Endodermal cell (in vitro differentiated cells): ENCODE results near the gene LSP1. TPM values are rescaled to one million over a fixed set of nuclear protein-coding genes. Genes with fewer than 3 reads are reported as not detected.

ENCODE experiments used
- DNase-seq: peaks from one replicate; pipeline ENCODE4 v3.0.0-alpha.2; 2017
- H3K27ac ChIP-seq: 2 replicates; pipeline ENCODE4 v1.5.1; 2013; ENCODE audit warnings: mild to moderate bottlenecking, low read depth, low read length, moderate library complexity
- H3K27me3 ChIP-seq: 2 replicates; pipeline ENCODE4 v1.6.1; 2013; ENCODE audit warnings: mild to moderate bottlenecking, low read length, moderate library complexity; ENCODE audit not compliant: insufficient read depth, control insufficient read depth, poor library complexity, severe bottlenecking
- H3K36me3 ChIP-seq: 2 replicates; pipeline ENCODE4 v1.7.0; 2013; ENCODE audit warnings: mild to moderate bottlenecking, low read length, moderate library complexity; ENCODE audit not compliant: control insufficient read depth, insufficient read depth
- H3K4me1 ChIP-seq: one replicate; pipeline ENCODE4 v1.7.0; 2013; ENCODE audit warnings: low read length; ENCODE audit not compliant: control insufficient read depth, insufficient read depth
- H3K4me3 ChIP-seq: 2 replicates; pipeline ENCODE4 v1.5.1; 2013; ENCODE audit warnings: mild to moderate bottlenecking, low read length, moderate library complexity
- H3K9ac ChIP-seq: 2 replicates; pipeline ENCODE4 v1.6.1; 2013; ENCODE audit warnings: mild to moderate bottlenecking, low read length, moderate library complexity; ENCODE audit not compliant: poor library complexity, severe bottlenecking; ENCODE audit errors: extremely low read depth
- H3K9me3 ChIP-seq: 2 replicates; pipeline ENCODE4 v1.6.1; 2013; ENCODE audit warnings: mild to moderate bottlenecking, low read length, moderate library complexity; ENCODE audit not compliant: control insufficient read depth
- H3K27ac Mint-ChIP-seq: 2 replicates; pipeline ENCODE4 v1.8.0; 2020; ENCODE audit warnings: mixed read lengths
- H3K27me3 Mint-ChIP-seq: 2 replicates; pipeline ENCODE4 v1.8.0; 2021; ENCODE audit warnings: mild to moderate bottlenecking, mixed read lengths; ENCODE audit not compliant: insufficient read depth
- H3K36me3 Mint-ChIP-seq: 2 replicates; pipeline ENCODE4 v1.8.0; 2020; ENCODE audit warnings: low read depth, mixed read lengths
- H3K4me1 Mint-ChIP-seq: 2 replicates; pipeline ENCODE4 v1.8.0; 2020; ENCODE audit warnings: mixed read lengths
- H3K4me3 Mint-ChIP-seq: 2 replicates; pipeline ENCODE4 v1.8.0; 2020; ENCODE audit warnings: mild to moderate bottlenecking, moderate library complexity, mixed read lengths
- H3K9me3 Mint-ChIP-seq: 2 replicates; pipeline ENCODE4 v1.8.0; 2020; ENCODE audit warnings: mild to moderate bottlenecking, mixed read lengths
- CTCF ChIP-seq: fragments of 200-600 bp; sonication (generic); conservative IDR thresholded peaks from 2 replicates; pipeline ENCODE4 v1.5.0; 2021; ENCODE audit warnings: antibody characterized with exemption, mild to moderate bottlenecking
- WGBS, 2 experiments: methylation state at CpG; one replicate each; pipeline versions ENCODE4 v1.1.5 to v1.1.7; 2013; ENCODE audit warnings: missing lambda C conversion rate in 2 of 2, mixed read lengths in 1 of 2; ENCODE audit not compliant: insufficient coverage in 1 of 2, insufficient read length in 1 of 2; 5-methylcytosine and 5-hydroxymethylcytosine counted together
- total RNA-seq, 2 donors: library from RNA; stranded (reverse); fragmentation: NEBNext Ultra II Directional in 1 of 2; extraction: Animal tissue kit (Norgen Biotek cat#: 25700) in 1 of 2; gene quantifications; 2 replicates in 1 of 2; 3 replicates in 1 of 2; pipeline ENCODE4 v1.2.1, GENCODE V29; 2021

LSP1 gene
- total RNA-seq, 2 donors from 2014 or later: not detected

GRCh38 chr11:1832920-1833295 is 20.0 kb upstream of the LSP1 start:
- Mint-ChIP-seq H3K27me3 (peaks cover 35% of the 10 kb centered on the region), H3K4me1 (no peaks in the 10 kb centered on the region)
- DNase-seq: peak; percentile 66

GRCh38 chr11:1834062-1834610 is 18.7 kb upstream of the LSP1 start:
- no peak overlapping the region for H3K9ac ChIP-seq

More at GRCh38 chr11:1832920-1833295, 20.0 kb upstream of the LSP1 start:
- Histone ChIP-seq H3K9ac (no peak overlapping the region), H3K27ac (no peak overlapping the region), H3K27me3 (peaks cover 46% of the 10 kb centered on the region), H3K36me3 (no peaks in the 10 kb centered on the region), H3K4me3 (no peak overlapping the region), H3K9me3 (no peaks in the 10 kb centered on the region), H3K4me1 (no peaks in the 10 kb centered on the region)
- no peak overlapping the region for H3K27ac Mint-ChIP-seq
- H3K36me3 Mint-ChIP-seq: no peaks in the 10 kb centered on the region
- 42 to 55% methylated on average over 8 to 17 of the region's 17 CpGs for WGBS, 2 experiments
- no peak for TF ChIP-seq CTCF
- H3K4me3 Mint-ChIP-seq: peak overlapping the region; percentile 32
- no peaks in the 10 kb centered on the region for H3K9me3 Mint-ChIP-seq

GRCh38 chr11:1834779-1835670 is 17.9 kb upstream of the LSP1 start, which contains the start of gene SYT8:
TSS of gene SYT8 (plus strand) at chr11:1834990. CDS start at chr11:1835106, 116 bp downstream.
- no peak for DNase-seq
- no peaks in the 10 kb centered on the region for H3K36me3 Mint-ChIP-seq
- peaks cover 21% of the 10 kb centered on the region for H3K27me3 Mint-ChIP-seq
- Histone ChIP-seq H3K27me3 (peaks cover 25% of the 10 kb centered on the region), H3K27ac (no peak within 1 kb of the TSS), H3K36me3 (no peaks in the 10 kb centered on the region), H3K9me3 (no peaks in the 10 kb centered on the region), H3K9ac (no peak within 1 kb of the TSS), H3K4me1 (no peaks in the 10 kb centered on the region), H3K4me3 (no peak within 1 kb of the TSS)
- H3K9me3 Mint-ChIP-seq: no peaks in the 10 kb centered on the region
- WGBS, 2 experiments: 90 to 96% methylated on average over 8 to 26 of the region's 26 CpGs
- TF ChIP-seq CTCF: no peak
- no peak within 1 kb of the TSS for H3K27ac Mint-ChIP-seq
- no peak within 1 kb of the TSS for H3K4me3 Mint-ChIP-seq
- H3K4me1 Mint-ChIP-seq: no peaks in the 10 kb centered on the region

More at GRCh38 chr11:1834062-1834610, 18.7 kb upstream of the LSP1 start:
- H3K4me3 ChIP-seq: no peak overlapping the region
- Mint-ChIP-seq H3K27ac (no peak overlapping the region), H3K9me3 (no peaks in the 10 kb centered on the region), H3K27me3 (peaks cover 25% of the 10 kb centered on the region), H3K36me3 (no peaks in the 10 kb centered on the region), H3K4me1 (no peaks in the 10 kb centered on the region), H3K4me3 (no peak overlapping the region)
- H3K9me3 ChIP-seq: no peaks in the 10 kb centered on the region
- no peaks in the 10 kb centered on the region for H3K36me3 ChIP-seq
- WGBS, 2 experiments: 93% methylated on average over 14 of the region's 14 CpGs; no CpG with 5 or more reads in 1 of the 2 experiments
- H3K27ac ChIP-seq: no peak overlapping the region
- no peaks in the 10 kb centered on the region for H3K4me1 ChIP-seq
- H3K27me3 ChIP-seq: peaks cover 34% of the 10 kb centered on the region
- no peak for DNase-seq
- no peak for TF ChIP-seq CTCF
